PC-9 (cell line): ENCODE data around the gene VHLL. TPM values are rescaled to one million over a fixed set of nuclear protein-coding genes. Genes with fewer than 3 reads are reported as not detected.
"Not testable (repeated sequence)": the region's sequence is repeated elsewhere in the genome, so short reads cannot be mapped to it uniquely, and the experiment has no call there.

ENCODE experiments used
- BruUV-seq: library from RNA; stranded (reverse); fragments of 400-500 nt; replicated peaks from 2 replicates; lab custom pipeline; 2021; lab: Mats Ljungman, UMichigan
- CTCF ChIA-PET: fragments of 300-600 bp; sonication (Branson Sonifier 250); formaldehyde crosslinking; loops from one replicate; lab custom pipeline; 2022; ENCODE audit warnings: antibody characterized with exemption; lab: Charles Lee
- POLR2A ChIA-PET: fragments of 300-600 bp; sonication (Branson Sonifier 250); formaldehyde crosslinking; loops from one replicate; lab custom pipeline; 2022; ENCODE audit warnings: antibody characterized with exemption; ENCODE audit not compliant: unreplicated experiment; lab: Charles Lee
- DNase-seq, 2 experiments: peaks; one replicate each; pipeline versions ENCODE4 v3.0.0 to v3.0.0-alpha.2; 2015 to 2022; ENCODE audit warnings: mixed read lengths in 1 of 2
- H2AFZ ChIP-seq: fragments of 200-600 bp; sonication (generic); 2 replicates; pipeline ENCODE4 v1.8.1; 2017; ENCODE audit warnings: antibody characterized with exemption
- H3F3A ChIP-seq: fragments of 200-600 bp; sonication (generic); 2 replicates; pipeline ENCODE4 v1.8.1; 2017; ENCODE audit warnings: antibody characterized with exemption, mild to moderate bottlenecking, low read depth; ENCODE audit not compliant: insufficient read depth
- H3K27ac ChIP-seq: fragments of 200-600 bp; sonication (generic); 2 replicates; pipeline ENCODE4 v1.6.1; 2016; ENCODE audit warnings: mixed run types
- H3K27me3 ChIP-seq: fragments of 200-600 bp; sonication (generic); 2 replicates; pipeline ENCODE4 v1.6.1; 2016; ENCODE audit warnings: low read depth, mixed run types; ENCODE audit not compliant: insufficient read depth
- H3K36me3 ChIP-seq: fragments of 200-600 bp; sonication (generic); 2 replicates; pipeline ENCODE4 v1.6.1; 2016; ENCODE audit warnings: low read depth, mixed run types
- H3K4me1 ChIP-seq: fragments of 200-600 bp; sonication (generic); replicated peaks from 2 replicates; pipeline ENCODE4 v1.6.1; 2016; ENCODE audit warnings: mixed run types; ENCODE audit not compliant: insufficient read depth
- H3K4me2 ChIP-seq: fragments of 200-600 bp; sonication (generic); 2 replicates; pipeline ENCODE4 v1.6.1; 2017; ENCODE audit warnings: mixed run types
- H3K4me3 ChIP-seq: fragments of 200-600 bp; sonication (generic); 2 replicates; pipeline ENCODE4 v1.6.1; 2016; ENCODE audit warnings: mixed run types
- H3K79me2 ChIP-seq: fragments of 200-600 bp; sonication (generic); 2 replicates; pipeline ENCODE4 v1.6.1; 2017; ENCODE audit warnings: low read depth, mixed run types
- H3K9me2 ChIP-seq: fragments of 200-600 bp; sonication (generic); 2 replicates; pipeline ENCODE4 v1.8.1; 2017; ENCODE audit warnings: mild to moderate bottlenecking; ENCODE audit not compliant: insufficient read depth
- H3K9me3 ChIP-seq: fragments of 200-600 bp; sonication (generic); 2 replicates; pipeline ENCODE4 v1.8.1; 2016; ENCODE audit warnings: low read depth; ENCODE audit not compliant: insufficient read depth
- H4K20me1 ChIP-seq: fragments of 200-600 bp; sonication (generic); 2 replicates; pipeline ENCODE4 v1.8.1; 2017; ENCODE audit not compliant: insufficient read depth
- EZH2 ChIP-seq: fragments of 200-600 bp; sonication (generic); IDR thresholded peaks from 2 replicates; pipeline ENCODE4 v1.8.0; 2017; ENCODE audit warnings: antibody characterized with exemption, low read depth
- intact Hi-C: fragments of 100-400 bp; cut with micrococcal nuclease; formaldehyde crosslinking; loops from one replicate; pipeline ENCODE4 v1.10.0; 2022; ENCODE audit not compliant: unreplicated experiment
- total RNA-seq: library from RNA; stranded (reverse); gene quantifications from 2 replicates; pipeline ENCODE4 v1.2.3, GENCODE V29; 2021
- TF ChIP-seq, protein P1 (sequence below): fragments of 200-600 bp; sonication (generic); conservative IDR thresholded peaks from 2 replicates; pipeline ENCODE4 v1.6.1; 2017; ENCODE audit warnings: mixed run types, antibody characterized with exemption, mild to moderate bottlenecking, moderate library complexity

VHLL gene
- total RNA-seq, 1 experiment from 2014 or later = not detected

DNA sequence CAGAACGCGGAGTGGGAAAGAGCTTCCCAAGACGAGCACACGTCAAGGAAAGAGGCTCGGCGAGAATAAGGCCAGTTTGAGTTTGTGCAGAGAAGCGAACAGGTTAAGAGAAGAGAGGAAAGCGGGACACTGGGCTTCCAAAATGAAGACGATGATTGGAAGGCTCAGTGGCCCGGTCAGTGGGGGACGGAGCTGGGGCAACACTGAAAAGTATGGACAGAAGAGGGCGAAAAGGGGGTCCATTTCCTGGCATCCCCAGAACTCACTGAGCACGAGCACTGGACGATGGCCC lies 38.7 kb upstream of the VHLL start:
- Histone ChIP-seq H3K79me2 (peaks cover 48% of the 10 kb centered on the region), H4K20me1 (peaks cover 37% of the 10 kb centered on the region), H3K4me2 (peak overlapping the region; percentile 97), H3F3A (peaks cover 37% of the 10 kb centered on the region), H3K27ac (peak overlapping the region; percentile 32), H2AFZ (peak overlapping the region; percentile 85), H3K4me1 (peaks cover 18% of the 10 kb centered on the region), H3K27me3 (no peaks in the 10 kb centered on the region), H3K36me3 (peaks cover 41% of the 10 kb centered on the region), H3K4me3 (peak overlapping the region; percentile 100), H3K9me2 (no peaks in the 10 kb centered on the region), H3K9me3 (no peaks in the 10 kb centered on the region)
- intact Hi-C loops = no loop called here
- TF ChIP-seq, protein P1, sequence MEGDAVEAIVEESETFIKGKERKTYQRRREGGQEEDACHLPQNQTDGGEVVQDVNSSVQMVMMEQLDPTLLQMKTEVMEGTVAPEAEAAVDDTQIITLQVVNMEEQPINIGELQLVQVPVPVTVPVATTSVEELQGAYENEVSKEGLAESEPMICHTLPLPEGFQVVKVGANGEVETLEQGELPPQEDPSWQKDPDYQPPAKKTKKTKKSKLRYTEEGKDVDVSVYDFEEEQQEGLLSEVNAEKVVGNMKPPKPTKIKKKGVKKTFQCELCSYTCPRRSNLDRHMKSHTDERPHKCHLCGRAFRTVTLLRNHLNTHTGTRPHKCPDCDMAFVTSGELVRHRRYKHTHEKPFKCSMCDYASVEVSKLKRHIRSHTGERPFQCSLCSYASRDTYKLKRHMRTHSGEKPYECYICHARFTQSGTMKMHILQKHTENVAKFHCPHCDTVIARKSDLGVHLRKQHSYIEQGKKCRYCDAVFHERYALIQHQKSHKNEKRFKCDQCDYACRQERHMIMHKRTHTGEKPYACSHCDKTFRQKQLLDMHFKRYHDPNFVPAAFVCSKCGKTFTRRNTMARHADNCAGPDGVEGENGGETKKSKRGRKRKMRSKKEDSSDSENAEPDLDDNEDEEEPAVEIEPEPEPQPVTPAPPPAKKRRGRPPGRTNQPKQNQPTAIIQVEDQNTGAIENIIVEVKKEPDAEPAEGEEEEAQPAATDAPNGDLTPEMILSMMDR = no peak
- no peak for DNase-seq
- CTCF ChIA-PET = interaction anchor here (0.6 to 0.8 kb wide), 3 partner anchors 22 to 297 kb away, joined by 3 to 8 read pairs (median 4); no protein-coding TSS in a partner anchor
- POLR2A ChIA-PET = interaction anchor here (1.2 kb wide), 1 partner anchor 120 kb away, joined by 4 read pairs; no protein-coding TSS in a partner anchor
- BruUV-seq = TSS peak; percentile 36

DNA sequence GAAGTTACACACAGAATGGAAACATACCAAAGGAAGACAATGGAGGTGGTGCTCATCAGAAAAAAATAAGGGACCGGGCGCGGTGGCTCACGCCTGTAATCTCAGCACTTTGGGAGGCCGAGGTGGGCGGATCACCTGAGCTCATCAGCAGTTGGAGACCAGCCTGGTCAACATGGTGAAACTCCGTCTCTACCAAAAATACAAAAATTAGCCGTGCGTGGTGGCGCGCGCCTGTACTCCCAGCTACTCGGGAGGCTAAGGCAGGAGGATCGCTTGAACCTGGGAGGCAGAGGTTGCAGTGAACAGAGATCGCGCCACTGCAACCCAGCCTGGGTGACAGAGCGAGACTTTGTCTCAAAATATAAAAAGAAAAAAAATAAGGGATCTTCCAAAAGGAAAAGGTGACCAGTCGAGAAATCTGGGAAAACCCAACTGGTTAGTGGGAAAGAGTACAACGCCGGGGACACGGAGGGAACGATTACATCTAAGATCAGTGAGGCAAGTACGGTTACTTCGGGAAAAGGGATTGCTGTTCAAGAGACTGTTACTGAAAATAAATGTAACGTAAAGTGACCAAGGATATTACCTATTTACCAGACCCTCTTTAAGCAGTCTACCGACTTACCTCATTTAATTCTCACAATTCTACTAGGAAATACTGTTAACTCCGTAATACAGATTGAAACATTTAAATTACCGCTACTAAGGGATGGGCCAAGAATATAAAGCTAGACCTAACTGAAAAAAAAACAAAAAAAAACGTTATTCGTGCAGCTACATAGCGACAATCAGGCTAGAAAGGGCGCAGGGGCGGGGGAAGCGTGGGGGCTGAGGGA lies 38.2 kb upstream of the VHLL start:
- POLR2A ChIA-PET = interaction anchor here (1.2 kb wide), 1 partner anchor 120 kb away, joined by 4 read pairs; no protein-coding TSS in a partner anchor
- no peak for DNase-seq

DNA sequence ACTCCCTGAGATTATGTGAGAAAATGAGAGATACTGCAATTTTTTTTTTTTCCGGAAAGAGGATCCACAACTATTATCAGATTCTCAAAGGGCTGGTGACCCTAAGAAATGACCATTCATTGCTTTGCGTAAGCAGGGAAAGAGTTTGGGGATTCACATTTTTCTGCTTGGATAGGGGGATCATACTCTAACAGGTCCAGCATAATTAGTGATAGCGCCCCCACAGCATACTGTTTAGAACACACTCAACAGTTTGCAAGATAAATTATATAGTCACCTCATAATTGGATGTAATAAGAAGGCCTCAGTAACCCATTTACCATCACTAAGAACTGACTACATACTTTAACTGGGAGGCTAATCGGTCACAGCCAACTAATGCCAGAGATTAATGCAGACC lies 37.1 kb upstream of the VHLL start:
- no peak overlapping the region for H3K27ac ChIP-seq
- ChIA-PET CTCF (no interaction called here), POLR2A (no interaction called here)
- H3K9me3 ChIP-seq = no peaks in the 10 kb centered on the region
- H3K4me3 ChIP-seq = peak overlapping the region; percentile 100
- no peak for DNase-seq
- no peaks in the 10 kb centered on the region for H3K27me3 ChIP-seq
- peak overlapping the region; percentile 97 for H3K4me2 ChIP-seq
- H4K20me1 ChIP-seq = peaks cover 37% of the 10 kb centered on the region
- TF ChIP-seq, protein P1 = peak; percentile 47; the same call in 1 of the 2 replicates
- no peak for TF ChIP-seq EZH2
- no peak overlapping the region for H2AFZ ChIP-seq
- peaks cover 18% of the 10 kb centered on the region for H3K4me1 ChIP-seq
- peaks cover 51% of the 10 kb centered on the region for H3K36me3 ChIP-seq
- peaks cover 56% of the 10 kb centered on the region for H3K79me2 ChIP-seq
- intact Hi-C loops = no loop called here
- H3K9me2 ChIP-seq = no peaks in the 10 kb centered on the region
- BruUV-seq = no TSS peak
- peaks cover 33% of the 10 kb centered on the region for H3F3A ChIP-seq

More for the DNA sequence above, 38.2 kb upstream of the VHLL start:
- Histone ChIP-seq H3K9me2 (no peaks in the 10 kb centered on the region), H3K4me3 (peak overlapping the region; percentile 100), H2AFZ (peak overlapping the region; percentile 85), H3K27ac (peak overlapping the region; percentile 32; the same call in 1 of the 2 replicates), H4K20me1 (peaks cover 37% of the 10 kb centered on the region), H3K36me3 (peaks cover 46% of the 10 kb centered on the region), H3K4me2 (peak overlapping the region; percentile 97), H3F3A (peaks cover 34% of the 10 kb centered on the region), H3K9me3 (no peaks in the 10 kb centered on the region), H3K79me2 (peaks cover 54% of the 10 kb centered on the region), H3K4me1 (peaks cover 18% of the 10 kb centered on the region), H3K27me3 (no peaks in the 10 kb centered on the region)
- TF ChIP-seq, protein P1 = no peak
- BruUV-seq = no TSS peak
- intact Hi-C loops = no loop called here
- CTCF ChIA-PET = interaction anchor here (0.6 to 0.8 kb wide), 4 partner anchors 23 to 297 kb away, joined by 3 to 8 read pairs (median 4); no protein-coding TSS in a partner anchor

- Histone ChIP-seq H3F3A (peaks cover 60% of the 10 kb centered on the region), H4K20me1 (peaks cover 36% of the 10 kb centered on the region), H3K36me3 (peaks cover 53% of the 10 kb centered on the region)
- intact Hi-C loops, H3K4me1 ChIP-seq, H3K4me3 ChIP-seq, H3K4me2 ChIP-seq, H3K27me3 ChIP-seq, H3K79me2 ChIP-seq, H3K9me3 ChIP-seq, H3K27ac ChIP-seq, H2AFZ ChIP-seq, POLR2A ChIA-PET, BruUV-seq, H3K9me2 ChIP-seq, DNase-seq: not testable (repeated sequence)
- CTCF ChIA-PET = interaction anchor here (0.7 kb wide), 1 partner anchor 23 kb away, joined by 4 read pairs; no protein-coding TSS in a partner anchor
Observed at GRCh38 chr1:156323179-156323578, 24.1 kb upstream of the VHLL start.
